NCI-H226 (cell line): Measurements from ENCODE around the gene ICAM1.

Experiments used
- DNase-seq: peaks from one replicate; pipeline ENCODE4 v3.0.0-alpha.2; 2015

The ICAM1 gene

DNA sequence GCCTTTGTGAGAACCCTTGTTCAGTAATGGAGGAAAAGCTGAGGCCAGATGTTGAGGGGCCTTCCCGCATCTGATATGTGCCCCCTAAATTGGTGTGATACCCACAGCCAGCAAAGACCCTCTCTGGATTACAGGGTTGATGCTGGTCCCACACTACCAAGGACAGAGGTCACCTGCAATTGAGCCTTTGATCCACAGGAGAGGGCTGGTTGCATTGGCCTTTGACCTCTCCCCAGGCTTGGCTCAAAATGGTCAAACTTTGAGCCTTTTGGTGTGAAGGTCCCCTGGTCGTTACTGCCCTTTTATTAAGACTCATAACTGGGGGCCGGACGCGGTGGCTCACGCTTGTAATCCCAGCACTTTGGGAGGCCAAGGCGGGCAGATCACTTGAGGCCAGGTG is 27.3 kb upstream of the ICAM1 start:
- no peak for DNase-seq

DNA sequence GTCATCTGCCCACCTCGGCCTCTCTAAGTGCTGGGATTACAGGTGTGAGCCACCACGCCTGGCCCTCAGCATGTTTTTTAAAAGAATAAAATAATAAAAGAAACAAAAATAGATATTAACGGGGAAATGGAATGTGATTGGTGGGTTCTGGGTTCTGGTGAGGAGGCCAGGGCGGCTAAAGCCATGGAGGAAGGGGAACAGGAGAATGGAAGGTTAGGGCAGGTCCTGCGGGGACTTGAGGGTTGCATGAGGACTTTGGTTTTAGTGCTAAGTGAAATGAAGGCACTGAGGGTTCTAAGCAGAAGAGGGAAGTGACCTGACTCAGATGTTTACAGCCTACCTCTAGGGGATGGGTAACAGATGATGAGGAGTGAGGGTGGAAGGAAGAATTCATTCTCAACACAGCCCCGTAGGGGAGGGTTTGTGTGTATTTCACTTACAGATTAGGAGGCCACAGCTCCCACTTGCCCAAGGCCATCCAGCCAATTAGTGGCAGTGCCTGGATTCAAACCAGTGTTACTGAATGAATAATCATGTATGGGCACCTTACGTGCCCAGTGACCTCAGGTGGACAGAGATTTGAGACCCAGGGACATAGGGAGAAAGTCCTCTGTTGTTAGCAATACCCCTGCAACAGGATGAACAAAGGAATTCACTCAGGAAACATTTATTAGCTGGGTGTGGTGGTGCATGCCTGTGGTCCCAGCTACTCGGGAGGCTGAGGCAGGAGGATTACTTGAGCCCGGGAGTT is 25.6 kb upstream of the ICAM1 start:
- no peak for DNase-seq

DNA sequence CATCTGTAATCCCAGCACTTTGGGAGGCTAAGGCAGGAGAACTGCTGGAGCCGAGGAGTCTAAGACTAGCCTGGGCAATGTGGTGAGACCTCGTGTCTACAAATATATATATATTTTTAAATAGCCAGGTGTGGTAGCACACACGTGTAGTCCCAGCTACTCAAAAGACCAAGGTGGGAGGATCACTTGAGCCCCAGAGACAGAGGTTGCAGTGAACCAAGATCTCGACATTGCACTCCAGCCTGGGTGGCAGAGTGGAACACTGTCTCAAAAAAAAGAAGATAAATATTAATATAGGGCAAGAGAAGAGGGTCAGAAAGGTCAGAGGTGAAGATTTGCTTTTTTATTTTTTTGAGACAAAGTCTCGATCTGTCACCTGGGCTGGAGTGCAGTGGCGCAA is 24.4 kb upstream of the ICAM1 start:
- DNase-seq, result no peak

DNA sequence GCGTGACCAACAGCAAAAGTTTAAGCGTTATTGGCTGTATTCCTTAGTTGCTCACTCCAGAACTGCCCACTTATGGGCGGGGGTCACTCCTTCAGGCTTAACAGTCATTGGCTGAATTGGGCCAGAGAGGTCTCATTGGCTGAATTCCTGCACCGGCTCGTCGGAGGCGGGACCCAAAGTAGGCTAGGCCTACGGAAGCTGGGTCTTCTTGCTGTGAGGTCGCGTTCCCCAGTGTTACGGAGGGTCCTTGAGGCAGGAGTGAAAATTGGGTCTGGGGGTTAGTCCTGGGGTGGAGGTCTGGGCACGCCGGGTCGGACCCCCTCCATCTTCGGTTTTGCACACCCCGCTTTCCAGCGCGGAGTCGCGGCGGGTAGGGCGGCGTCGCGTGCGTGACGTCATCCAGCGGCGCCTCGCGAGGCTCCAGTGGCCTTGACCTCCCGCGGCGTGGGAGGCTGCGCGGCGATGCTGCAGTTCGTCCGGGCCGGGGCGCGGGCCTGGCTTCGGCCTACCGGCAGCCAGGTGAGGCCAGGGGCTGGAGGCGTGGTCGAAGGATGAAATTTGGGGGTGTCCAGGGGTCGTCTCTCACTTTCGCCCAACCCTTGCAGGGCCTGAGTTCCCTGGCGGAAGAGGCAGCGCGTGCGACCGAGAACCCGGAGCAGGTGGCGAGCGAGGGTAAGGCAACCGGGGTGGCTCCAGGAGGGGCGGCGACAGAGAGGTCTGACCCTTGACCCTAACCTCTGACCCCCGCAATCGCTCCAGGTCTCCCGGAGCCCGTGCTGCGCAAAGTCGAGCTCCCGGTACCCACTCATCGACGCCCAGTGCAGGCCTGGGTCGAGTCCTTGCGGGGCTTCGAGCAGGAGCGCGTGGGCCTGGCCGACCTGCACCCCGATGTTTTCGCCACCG is 18.9 kb upstream of the ICAM1 start, which contains the start of gene MRPL4:
TSS of gene MRPL4 (plus strand) at position 423 of the 903 bp plus-strand sequence. CDS start at position 463, 40 bp downstream.
- peak; percentile 98 for DNase-seq

DNA sequence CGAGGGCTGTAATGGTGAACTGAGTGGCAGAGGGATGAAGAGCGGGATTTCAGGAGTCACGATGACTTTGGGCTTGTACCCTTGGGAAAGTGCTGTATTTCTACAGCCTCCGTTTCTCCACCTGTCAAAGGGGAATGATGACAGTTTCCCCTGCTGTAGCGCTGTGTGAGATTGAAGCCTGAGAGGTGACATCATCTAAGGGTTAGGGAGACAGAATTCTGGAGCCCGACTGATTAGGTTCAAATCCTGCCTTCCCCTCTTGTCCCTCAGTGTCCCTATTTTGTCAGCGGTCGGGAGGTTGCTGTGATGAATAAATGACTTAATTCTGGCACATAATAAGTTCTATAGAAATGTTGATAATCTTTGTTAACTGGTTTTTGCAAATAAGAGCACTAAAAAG is 18.2 kb upstream of the ICAM1 start:
- DNase-seq, result no peak

DNA sequence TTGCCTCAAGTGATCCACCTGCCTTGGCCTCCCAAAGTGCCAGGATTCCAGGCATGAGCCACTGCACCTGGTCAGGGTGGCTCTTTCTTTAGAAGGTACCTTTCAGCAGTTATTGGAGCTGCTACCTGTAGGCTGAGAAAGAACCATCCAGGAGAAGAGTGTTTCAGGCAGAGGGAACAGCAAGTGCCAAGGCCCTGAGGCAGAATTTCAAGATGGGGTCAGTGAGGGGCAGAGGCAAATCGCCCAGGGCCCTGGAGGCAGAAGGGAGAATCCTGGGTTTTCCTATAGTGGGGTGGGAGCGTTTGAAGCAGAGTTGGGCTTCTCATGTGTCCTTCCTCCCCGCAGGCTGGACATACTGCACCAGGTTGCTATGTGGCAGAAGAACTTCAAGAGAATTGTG is 16.7 kb upstream of the ICAM1 start:
- no peak for DNase-seq

DNA sequence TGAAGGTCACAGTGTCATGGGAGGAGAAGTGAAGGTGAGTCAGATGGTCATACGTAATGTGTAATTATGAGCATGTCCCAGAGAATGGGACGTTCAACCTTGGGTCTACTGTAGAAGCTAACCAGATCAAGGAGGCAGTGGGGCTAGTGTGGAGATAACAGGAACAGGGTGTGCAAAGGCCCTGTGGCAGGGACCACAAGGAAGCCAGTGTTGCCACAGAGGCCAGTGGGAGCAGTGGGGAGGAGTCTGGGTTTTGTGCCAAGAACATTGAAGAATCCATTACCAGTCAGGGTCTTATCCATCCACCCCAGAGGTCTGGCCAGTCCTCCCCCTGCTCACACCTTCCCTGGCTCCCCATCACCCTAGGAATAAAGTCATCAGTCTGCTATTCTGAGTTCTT is 15.6 kb upstream of the ICAM1 start:
- no peak for DNase-seq

DNA sequence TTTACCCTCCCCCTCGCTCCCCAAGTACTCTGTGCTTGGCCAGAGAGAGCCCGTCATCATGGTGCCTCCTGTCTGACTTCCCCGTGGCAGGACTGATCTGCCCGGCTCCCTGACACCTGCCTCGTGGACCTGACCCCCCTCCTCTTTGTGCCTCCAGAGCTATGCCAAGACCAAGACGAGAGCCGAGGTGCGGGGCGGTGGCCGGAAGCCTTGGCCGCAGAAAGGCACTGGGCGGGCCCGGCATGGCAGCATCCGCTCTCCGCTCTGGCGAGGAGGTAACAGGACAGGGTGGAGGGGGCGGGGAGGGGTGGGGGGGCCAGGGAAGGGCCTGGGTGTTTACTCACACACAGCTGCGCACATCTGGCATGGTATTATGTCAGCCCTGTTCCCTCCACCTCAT is 14.4 kb upstream of the ICAM1 start:
- no peak for DNase-seq

DNA sequence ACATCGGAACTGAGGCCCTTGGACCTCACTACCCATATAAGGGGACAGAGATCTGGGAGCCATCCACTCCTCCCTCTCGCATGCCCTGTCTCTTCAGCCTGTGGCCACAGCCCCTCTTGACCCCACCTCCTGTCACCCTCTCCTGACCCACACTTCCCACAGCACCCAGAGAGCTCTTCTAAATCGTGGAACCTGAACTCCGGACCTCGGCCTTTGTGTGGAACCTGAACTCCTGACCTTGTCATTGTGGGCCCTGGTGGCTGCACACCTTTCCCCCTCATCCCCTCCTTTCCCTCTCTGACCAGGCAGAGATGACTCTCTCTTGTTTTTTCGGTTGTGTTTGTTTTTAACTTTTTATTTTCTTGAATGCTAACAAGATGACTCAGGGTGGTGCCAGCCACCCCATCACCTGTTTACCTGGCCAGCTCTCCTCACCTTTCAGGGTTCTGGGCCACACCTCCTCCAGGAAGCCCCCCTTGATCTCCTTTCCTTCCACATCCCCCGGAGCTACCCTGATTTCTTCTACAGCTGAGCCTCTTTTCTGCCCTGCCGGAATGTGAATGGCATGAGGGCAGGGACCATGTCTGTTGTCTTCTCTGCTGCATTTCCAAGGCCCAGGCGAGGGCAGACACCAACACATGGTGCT is 13.8 kb upstream of the ICAM1 start:
- no peak for DNase-seq

DNA sequence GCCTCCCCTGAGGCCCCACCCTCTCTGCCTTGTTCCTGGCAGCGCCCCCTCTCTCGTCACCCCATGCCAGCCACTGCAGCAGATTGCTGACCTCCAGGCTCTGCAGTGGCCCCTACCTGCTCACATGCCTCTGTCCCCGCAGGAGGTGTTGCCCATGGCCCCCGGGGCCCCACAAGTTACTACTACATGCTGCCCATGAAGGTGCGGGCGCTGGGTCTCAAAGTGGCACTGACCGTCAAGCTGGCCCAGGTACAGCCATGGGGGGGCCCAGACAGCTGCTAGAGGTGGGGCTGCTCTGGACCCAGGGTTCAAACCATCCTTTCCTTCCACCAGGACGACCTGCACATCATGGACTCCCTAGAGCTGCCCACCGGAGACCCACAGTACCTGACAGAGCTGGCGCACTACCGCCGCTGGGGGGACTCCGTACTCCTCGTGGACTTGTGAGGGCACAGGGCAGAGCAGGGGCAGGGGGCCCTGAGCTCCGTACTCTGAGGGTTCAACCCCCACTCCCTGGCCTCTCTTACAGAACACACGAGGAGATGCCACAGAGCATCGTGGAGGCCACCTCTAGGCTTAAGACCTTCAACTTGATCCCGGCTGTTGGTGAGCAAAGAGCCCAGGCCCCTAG is 12.7 kb upstream of the ICAM1 start:
- DNase-seq, result no peak

DNA sequence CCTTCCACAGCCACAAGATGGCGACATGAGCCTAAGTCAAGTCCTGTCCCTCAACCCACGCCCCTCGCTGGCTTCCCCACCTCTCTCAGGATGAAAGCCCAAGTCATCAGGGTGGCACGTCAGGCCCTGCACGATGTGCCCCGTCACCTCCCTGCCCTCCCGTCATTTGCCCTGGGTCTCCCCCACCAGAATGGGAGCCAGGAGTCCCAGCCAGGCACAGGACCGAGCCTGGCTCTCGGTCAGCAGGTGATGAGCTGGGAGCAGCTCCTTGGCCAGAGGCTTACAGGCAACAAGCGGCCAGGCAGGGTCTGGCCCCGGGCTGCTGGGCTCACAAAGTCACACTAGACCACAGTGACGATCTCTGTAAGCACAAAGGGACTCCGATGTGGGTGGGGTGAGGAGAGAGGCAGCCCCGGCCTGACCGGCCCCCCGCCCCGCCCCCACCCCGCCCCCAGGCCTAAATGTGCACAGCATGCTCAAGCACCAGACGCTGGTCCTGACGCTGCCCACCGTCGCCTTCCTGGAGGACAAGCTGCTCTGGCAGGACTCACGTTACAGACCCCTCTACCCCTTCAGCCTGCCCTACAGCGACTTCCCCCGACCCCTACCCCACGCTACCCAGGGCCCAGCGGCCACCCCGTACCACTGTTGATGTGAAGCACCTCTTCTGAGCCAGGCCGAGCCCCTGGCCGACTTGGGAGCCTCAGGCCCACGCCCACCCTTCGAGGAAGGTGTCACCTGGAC is 11.6 kb upstream of the ICAM1 start:
- peak; percentile 46 for DNase-seq

DNA sequence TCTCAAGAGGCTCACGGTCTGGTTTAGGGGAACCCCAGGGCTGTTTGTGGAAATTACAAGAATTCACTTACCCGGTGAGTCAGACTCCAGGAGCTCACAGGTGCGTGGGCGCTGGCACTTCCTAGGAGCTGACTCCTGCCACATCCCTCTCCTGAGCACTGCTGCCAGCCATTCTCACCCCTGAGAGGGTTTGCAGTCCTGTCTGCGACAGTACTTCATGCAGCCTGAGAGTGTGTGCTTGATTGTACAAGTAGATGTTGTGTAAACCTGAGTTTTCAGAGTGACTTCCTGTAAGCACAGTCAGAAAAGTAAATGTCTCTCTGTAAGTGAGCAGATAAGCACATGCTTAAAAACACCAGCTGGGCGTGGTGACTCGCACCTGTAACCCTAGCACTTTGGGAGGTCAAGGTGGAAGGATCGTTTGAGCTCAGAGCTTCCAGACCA is 10.8 kb upstream of the ICAM1 start:
- DNase-seq, result peak; percentile 80

DNA sequence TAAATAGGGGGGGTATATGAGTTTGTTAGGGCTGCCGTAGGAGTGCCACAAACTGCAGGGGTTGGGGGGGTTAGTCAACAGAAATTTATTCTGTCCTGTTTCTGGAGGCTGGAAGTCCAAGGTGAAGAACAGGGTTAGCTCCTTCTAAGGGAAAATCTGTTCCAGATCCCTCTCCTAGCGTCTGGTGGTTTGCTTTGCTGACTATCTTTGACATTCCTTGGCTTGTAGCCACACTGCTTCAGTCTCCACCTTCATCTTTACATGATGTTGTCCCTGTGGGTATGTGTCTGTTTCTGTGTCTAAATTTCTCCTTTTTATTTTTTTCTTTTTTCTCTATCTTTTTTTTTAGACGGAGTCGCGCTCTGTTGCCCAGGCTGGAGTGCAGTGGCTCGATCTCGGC is 8.1 kb upstream of the ICAM1 start:
- DNase-seq, result no peak

DNA sequence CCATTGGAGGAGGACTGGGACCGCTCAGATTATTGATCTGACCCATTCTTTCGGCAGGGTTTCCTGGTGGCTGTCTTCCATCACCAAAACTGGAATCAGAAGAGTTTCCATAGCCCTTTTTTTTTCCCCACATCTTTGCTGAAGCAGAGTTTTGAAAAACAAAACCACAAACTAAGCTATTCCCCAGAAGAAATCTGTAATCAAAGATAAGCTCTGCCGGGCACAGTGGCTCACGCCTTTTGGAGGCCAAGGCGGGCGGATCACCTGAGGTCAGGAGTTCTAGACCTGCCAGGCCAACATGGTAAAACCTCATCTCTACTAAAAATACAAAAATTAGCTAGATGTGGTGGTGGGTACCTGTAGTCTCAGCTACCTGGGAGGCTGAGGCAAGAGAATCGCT is 4.2 kb upstream of the ICAM1 start:
- DNase-seq, result no peak

DNA sequence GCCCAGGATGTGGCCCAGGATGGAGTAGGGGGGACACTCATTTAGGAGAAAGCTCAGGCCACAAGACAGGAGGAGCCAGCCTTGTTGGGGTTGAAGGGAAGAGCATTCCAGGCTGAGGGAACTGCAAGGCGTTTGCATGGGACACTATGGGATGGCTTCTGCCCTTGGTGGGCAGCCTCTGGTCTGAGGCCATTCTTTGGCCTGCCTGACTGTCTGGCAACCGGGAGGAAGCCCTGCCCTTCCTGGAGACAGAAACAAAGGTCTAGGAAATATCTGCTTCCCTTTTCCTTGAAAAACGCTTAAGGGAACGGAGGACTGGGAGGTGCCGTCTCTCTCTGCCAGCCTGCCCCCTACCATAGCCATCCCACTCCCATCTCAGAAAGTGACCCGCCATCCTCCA is 2.8 kb upstream of the ICAM1 start:
- no peak for DNase-seq

DNA sequence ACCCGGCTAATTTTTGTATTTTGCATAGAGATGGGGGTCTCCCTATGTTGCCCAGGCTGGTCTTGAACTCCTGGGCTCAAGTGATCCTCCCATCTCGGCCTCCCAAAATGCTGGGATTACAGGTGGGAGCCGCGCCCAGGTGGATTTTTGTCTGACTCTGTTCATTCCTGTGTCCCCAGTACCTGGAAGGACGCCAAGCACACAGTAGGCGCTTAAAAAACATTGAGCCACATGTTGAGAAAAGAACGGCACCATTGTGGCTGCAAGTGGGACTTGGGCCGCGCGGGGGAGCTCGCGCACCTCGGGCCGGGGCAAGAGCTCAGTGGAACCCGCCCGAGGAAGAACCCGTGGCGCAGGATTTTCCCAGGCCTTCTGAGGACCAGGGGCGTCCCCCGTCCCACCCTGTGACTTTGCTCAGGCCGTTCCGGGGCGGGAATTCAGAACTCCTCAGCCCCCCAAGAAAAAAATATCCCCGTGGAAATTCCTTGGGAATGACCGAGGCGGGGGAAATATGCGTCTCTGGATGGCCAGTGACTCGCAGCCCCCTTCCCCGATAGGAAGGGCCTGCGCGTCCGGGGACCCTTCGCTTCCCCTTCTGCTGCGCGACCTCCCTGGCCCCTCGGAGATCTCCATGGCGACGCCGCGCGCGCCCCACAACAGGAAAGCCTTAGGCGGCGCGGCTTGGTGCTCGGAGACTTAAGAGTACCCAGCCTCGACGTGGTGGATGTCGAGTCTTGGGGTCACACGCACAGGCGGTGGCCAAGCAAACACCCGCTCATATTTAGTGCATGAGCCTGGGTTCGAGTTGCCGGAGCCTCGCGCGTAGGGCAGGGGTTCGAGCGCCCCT is 1.4 kb upstream of the ICAM1 start:
- DNase-seq, result peak; percentile 68

DNA sequence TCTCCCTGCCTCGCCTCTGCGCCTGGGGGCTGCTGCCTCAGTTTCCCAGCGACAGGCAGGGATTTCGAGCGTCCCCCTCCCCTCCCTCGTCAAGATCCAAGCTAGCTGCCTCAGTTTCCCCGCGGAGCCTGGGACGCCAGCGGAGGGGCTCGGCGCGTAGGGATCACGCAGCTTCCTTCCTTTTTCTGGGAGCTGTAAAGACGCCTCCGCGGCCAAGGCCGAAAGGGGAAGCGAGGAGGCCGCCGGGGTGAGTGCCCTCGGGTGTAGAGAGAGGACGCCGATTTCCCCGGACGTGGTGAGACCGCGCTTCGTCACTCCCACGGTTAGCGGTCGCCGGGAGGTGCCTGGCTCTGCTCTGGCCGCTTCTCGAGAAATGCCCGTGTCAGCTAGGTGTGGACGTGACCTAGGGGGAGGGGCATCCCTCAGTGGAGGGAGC is 722 bp upstream of the ICAM1 start:
- DNase-seq, result peak; percentile 81

DNA sequence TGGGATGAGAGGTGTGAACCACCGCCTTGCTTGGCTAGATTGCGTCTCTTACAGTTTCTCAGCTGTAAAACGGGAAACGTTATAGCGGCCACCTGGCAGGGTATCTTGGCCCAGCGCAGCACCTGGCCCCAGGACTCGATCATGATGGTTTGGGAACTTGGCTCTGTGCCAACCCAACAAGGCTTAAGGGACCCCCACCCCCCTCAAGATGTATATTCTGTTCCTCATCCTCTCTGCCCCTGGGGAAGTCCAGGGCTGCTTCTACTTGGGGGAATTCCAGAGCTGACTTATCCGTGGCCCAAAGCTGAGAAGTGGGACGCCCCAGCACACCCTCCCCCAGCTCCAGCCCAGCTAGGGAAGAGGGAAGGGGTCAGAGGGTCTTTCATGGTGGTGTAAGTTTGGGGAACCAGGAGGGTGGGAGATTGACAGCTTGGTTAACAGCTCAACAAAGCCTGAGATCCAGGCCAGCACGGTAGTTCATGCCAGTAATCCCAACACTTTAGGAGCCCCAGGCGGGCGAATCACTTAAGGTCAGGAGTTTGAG is 695 bp downstream of the ICAM1 start:
- peak; percentile 43 for DNase-seq

DNA sequence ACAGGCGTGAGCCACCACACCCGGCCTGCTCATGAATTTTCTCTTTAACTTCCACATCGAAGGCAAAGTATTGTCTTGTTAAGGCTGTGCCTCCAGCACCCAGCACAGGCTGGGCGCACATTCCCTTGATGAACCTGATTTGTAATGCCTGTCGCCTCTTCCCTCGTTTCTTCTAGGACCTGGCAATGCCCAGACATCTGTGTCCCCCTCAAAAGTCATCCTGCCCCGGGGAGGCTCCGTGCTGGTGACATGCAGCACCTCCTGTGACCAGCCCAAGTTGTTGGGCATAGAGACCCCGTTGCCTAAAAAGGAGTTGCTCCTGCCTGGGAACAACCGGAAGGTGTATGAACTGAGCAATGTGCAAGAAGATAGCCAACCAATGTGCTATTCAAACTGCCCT is 3.7 kb downstream of the ICAM1 start:
- DNase-seq, result no peak

DNA sequence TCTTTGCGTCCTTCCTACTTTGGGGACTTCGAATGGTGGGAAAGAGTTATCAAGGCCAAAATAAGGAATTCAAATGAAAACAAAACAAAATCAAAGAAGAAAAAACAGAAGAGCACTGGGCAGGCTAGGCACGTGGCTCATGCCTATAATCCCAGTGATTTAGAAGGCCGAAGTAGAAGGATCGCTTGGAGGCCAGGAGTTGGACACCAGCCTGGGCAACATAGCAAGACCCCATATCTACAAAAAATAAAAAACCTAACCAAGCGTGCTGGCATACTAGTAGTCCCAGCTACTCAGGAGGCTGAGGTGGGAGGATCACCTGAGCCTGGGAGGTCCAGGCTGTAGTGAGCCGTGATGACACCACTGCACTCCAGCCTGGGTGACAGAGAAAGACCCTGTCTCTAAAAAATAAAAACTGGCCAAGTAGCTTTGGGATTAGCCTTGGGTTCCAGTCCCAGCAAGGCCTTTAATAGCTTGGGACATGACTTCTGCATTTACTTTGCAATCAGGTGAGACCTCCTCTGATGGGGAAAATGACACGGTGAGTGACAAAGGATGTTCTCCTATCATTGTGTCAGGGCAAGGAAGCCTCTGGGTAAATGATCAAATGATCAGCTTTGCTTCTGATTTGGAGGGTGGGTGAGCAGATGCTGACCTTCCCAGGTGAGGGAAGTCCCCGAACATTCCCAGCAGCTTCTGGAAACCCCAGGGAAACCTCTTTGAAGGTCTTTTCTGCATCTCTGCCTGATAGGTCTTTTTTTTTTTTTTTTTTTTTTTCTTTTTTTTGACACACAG is 7.1 kb downstream of the ICAM1 start:
- no peak for DNase-seq
